Ovary (tissue), 9 donors: Measurements from ENCODE around the gene GRIK4. TPM values are rescaled to one million over a fixed set of nuclear protein-coding genes. Genes with fewer than 3 reads are reported as not detected.

Experiments
- DNase-seq, 5 donors: peaks; one replicate each; pipeline ENCODE4 v3.0.0-alpha.2; 2019 to 2020
- H3K27ac ChIP-seq, 2 donors: fragments of 200-600 bp; one replicate each; pipeline versions ENCODE4 v1.5.1 to v1.8.0; 2019 to 2022
- H3K27me3 ChIP-seq: fragments of 200-600 bp; one replicate; pipeline ENCODE4 v1.8.0; 2022
- H3K36me3 ChIP-seq: fragments of 200-600 bp; sonication (generic); one replicate; pipeline ENCODE4 v1.5.1; 2019
- H3K4me1 ChIP-seq: one replicate; pipeline ENCODE4 v1.8.1; 2013; ENCODE audit warnings: mild to moderate bottlenecking, moderate library complexity; ENCODE audit not compliant: insufficient read depth
- H3K4me3 ChIP-seq: fragments of 200-600 bp; sonication (generic); one replicate; pipeline ENCODE4 v1.5.1; 2017
- H3K9me3 ChIP-seq, 2 donors: fragments of 200-600 bp in 1 of 2; sonication (generic) in 1 of 2; one replicate each; pipeline versions ENCODE4 v1.5.1 to v1.8.1; 2013 to 2019; ENCODE audit warnings: mild to moderate bottlenecking in 1 of 2, moderate library complexity in 1 of 2
- EP300 ChIP-seq: sonication (generic); formaldehyde crosslinking; IDR thresholded peaks from one replicate; pipeline ENCODE4 v1.6.1; 2017; ENCODE audit warnings: antibody characterized with exemption
- POLR2A ChIP-seq: fragments of 450-650 bp; IDR thresholded peaks from one replicate; pipeline ENCODE4 v1.6.1; 2017; ENCODE audit warnings: antibody characterized with exemption, mild to moderate bottlenecking, moderate library complexity
- WGBS, 3 donors: extraction: QIAGEN DNeasy Blood & Tissue Kit in 1 of 3; methylation state at CpG; one replicate each; pipeline versions ENCODE4 v1.1.5 to v1.1.7; 2013 to 2017; 5-methylcytosine and 5-hydroxymethylcytosine counted together
- intact Hi-C, 4 donors: fragments of 100-400 bp; cut with DNase I; formaldehyde crosslinking; loops; one replicate each; pipeline versions ENCODE4 v1.11.0 to v1.15.1; 2022 to 2023
- polyA plus RNA-seq, 2 donors: library from polyadenylated mRNA; stranded (reverse); fragments of 200-250 nt in 1 of 2; fragments of 350-450 nt in 1 of 2; fragmentation: Illumina TruSeq in 1 of 2; extraction: RNeasy Lipid Tissue Mini Kit (QIAGEN cat#74804) in 1 of 2; gene quantifications; one replicate each; pipeline ENCODE4 v1.2.3, GENCODE V29; 2013 to 2014
- total RNA-seq, 7 donors: library from RNA; depleted of rRNA in 2 of 7; stranded (reverse); fragments of >200 nt in 2 of 7; fragmentation: NEBNext Ultra II Directional in 3 of 7; extraction: Animal tissue kit (Norgen Biotek cat#: 25700) in 3 of 7; gene quantifications; one replicate each; pipeline versions ENCODE4 v1.1.0 to v1.2.4, GENCODE V29; 2016 to 2023
- TF ChIP-seq, protein P1 (sequence below), 3 donors: fragments of 450-650 bp in 2 of 3; fragments of 200-600 bp in 1 of 3; IDR thresholded peaks; one replicate each; pipeline versions ENCODE4 v1.5.1 to v1.8.0; 2016 to 2022; ENCODE audit warnings: antibody characterized with exemption in 3 of 3, mild to moderate bottlenecking in 1 of 3
- donor health status: DM: no; HTN: no; CAD: no; lungs with moderate emphysema.
- donor health status: DM: no; HTN: no; CAD: no.
- donor health status: Bipolar disorder and iron deficiency.
- donor health status: DM: yes; HTN: yes; CAD: no.
- donor health status: DM: no; HTN: no; CAD: no.
- donor health status: DM: yes; HTN: yes; CAD: no.

Gene GRIK4
- total and polyA plus RNA-seq, 9 donors, result 1.3 to 13.4 (median 2.3) TPM

DNA sequence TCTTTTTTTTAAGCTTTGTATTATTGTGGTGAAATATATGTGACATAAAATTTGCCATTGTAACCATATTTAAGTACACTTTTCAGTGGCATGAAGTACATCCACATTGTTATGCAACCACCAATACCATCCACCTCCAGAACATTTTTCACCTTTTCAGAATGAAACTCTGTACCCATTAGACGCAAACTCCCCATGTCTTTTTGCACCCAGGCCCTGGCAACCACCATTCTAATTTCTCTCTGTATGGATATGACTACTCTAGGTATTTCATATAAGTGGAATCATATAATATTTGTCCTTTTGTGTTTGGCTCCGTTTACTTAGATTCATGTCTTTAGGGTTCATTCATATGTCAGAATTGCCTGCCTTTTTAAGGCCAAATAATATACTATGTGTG is 329.5 kb downstream of the GRIK4 start:
- no peaks in the 10 kb centered on the region for H3K4me1 ChIP-seq
- no peaks in the 10 kb centered on the region for H3K27me3 ChIP-seq
- no peaks in the 10 kb centered on the region for H3K36me3 ChIP-seq
- H3K4me3 ChIP-seq, result no peak overlapping the region
- WGBS, 3 donors, result 49 to 79% (median 73%) methylated on average over 2 of the region's 2 CpGs
- no peaks in the 10 kb centered on the region for H3K9me3 ChIP-seq
- no peak for DNase-seq
- intact Hi-C loops, result no loop called here
- no peak overlapping the region for H3K27ac ChIP-seq
- TF ChIP-seq, protein P1, sequence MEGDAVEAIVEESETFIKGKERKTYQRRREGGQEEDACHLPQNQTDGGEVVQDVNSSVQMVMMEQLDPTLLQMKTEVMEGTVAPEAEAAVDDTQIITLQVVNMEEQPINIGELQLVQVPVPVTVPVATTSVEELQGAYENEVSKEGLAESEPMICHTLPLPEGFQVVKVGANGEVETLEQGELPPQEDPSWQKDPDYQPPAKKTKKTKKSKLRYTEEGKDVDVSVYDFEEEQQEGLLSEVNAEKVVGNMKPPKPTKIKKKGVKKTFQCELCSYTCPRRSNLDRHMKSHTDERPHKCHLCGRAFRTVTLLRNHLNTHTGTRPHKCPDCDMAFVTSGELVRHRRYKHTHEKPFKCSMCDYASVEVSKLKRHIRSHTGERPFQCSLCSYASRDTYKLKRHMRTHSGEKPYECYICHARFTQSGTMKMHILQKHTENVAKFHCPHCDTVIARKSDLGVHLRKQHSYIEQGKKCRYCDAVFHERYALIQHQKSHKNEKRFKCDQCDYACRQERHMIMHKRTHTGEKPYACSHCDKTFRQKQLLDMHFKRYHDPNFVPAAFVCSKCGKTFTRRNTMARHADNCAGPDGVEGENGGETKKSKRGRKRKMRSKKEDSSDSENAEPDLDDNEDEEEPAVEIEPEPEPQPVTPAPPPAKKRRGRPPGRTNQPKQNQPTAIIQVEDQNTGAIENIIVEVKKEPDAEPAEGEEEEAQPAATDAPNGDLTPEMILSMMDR (IDR thresholded peaks at IDR 0.05), result no peak
- TF ChIP-seq POLR2A, result no peak
- TF ChIP-seq EP300, result no peak

- Histone ChIP-seq H3K4me1 (no peaks in the 10 kb centered on the region), H3K27me3 (no peaks in the 10 kb centered on the region), H3K36me3 (no peaks in the 10 kb centered on the region), H3K4me3 (no peak overlapping the region), H3K9me3 (no peaks in the 10 kb centered on the region), H3K27ac (no peak overlapping the region)
- TF ChIP-seq, protein P1 (IDR thresholded peaks at IDR 0.05), result no peak
- TF ChIP-seq POLR2A, result no peak
- TF ChIP-seq EP300, result no peak
- no peak for DNase-seq
- WGBS, 3 donors, result 82 to 92% (median 85%) methylated on average over 1 of the region's 1 CpG
- intact Hi-C loops, result no loop called here
Observed at GRCh38 chr11:120842195-120842594, 330.6 kb downstream of the GRIK4 start.

DNA sequence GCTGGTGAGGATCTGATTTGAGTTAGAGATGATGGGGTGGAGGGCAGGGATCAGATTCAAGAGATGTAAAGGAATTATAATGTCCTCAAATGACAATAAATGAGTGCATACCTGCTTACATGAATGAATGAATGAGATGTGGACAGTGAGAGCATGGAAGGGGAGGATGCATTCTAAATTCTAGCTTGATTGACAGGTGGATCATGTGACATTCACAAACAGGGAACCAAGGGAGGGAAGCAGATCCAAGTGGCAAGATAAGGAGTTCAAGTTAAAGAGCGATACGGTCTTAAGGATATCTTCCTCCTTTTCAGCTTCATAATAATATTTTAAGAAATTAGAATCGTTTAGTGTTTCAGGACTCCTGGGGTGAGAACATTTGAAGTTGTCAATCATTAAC is 341.9 kb downstream of the GRIK4 start:
- H3K4me3 ChIP-seq, result no peak overlapping the region
- no peak for DNase-seq
- H3K27me3 ChIP-seq, result no peaks in the 10 kb centered on the region
- H3K36me3 ChIP-seq, result no peaks in the 10 kb centered on the region
- TF ChIP-seq POLR2A, result no peak
- TF ChIP-seq, protein P1 (IDR thresholded peaks at IDR 0.05), result no peak
- TF ChIP-seq EP300, result no peak
- no peaks in the 10 kb centered on the region for H3K4me1 ChIP-seq
- intact Hi-C loops, result no loop called here
- no peak overlapping the region for H3K27ac ChIP-seq
- 78 to 84% (median 81%) methylated on average over 3 of the region's 3 CpGs for WGBS, 3 donors
- no peaks in the 10 kb centered on the region for H3K9me3 ChIP-seq

DNA sequence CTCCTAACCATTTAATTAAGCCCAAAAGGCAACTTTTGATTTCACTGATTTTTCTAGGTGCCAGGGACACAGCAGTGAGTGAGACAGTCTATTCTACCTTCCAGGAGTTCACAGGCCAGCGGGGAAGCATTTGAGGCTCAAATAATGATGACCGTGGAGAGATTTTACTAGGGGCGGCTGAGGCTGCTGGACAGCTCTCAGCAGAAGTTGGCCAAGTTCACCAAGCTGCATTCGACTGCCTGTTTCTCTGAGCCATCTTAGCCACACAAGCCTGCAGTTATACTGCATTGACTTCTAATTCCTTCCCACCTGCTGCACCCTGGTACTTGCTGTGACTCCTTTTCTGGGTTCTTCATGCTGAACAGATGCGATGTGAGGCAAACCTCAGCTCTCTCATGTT is 343.4 kb downstream of the GRIK4 start:
- H3K9me3 ChIP-seq, result no peaks in the 10 kb centered on the region
- WGBS, 3 donors, result 19 to 44% (median 42%) methylated on average over 5 of the region's 5 CpGs
- H3K36me3 ChIP-seq, result no peaks in the 10 kb centered on the region
- no peak overlapping the region for H3K4me3 ChIP-seq
- intact Hi-C loops, result no loop called here
- no peak overlapping the region for H3K27ac ChIP-seq
- no peaks in the 10 kb centered on the region for H3K4me1 ChIP-seq
- TF ChIP-seq, protein P1 (IDR thresholded peaks at IDR 0.05), result no peak
- TF ChIP-seq POLR2A (no peak), EP300 (no peak)
- no peaks in the 10 kb centered on the region for H3K27me3 ChIP-seq
- no peak for DNase-seq

- WGBS, 3 donors, result 88 to 92% (median 90%) methylated on average over 1 of the region's 1 CpG
- no peak overlapping the region for H3K27ac ChIP-seq
- H3K4me1 ChIP-seq, result no peaks in the 10 kb centered on the region
- no peaks in the 10 kb centered on the region for H3K27me3 ChIP-seq
- intact Hi-C loops, result no loop called here
- DNase-seq, result no peak
- TF ChIP-seq POLR2A (no peak), EP300 (no peak)
- TF ChIP-seq, protein P1 (IDR thresholded peaks at IDR 0.05), result no peak
- H3K36me3 ChIP-seq, result no peaks in the 10 kb centered on the region
- H3K9me3 ChIP-seq, result no peaks in the 10 kb centered on the region
- H3K4me3 ChIP-seq, result no peak overlapping the region
Observed at GRCh38 chr11:120857508-120857907, 346.0 kb downstream of the GRIK4 start.
